OCI-LY3 (cell line): ENCODE results near the gene GEMIN5.

ENCODE experiments used
- EZH2phosphoT487 ChIP-seq: fragments of 200-600 bp; shearing (Covaris generic); IDR thresholded peaks from 2 replicates; pipeline ENCODE4 v1.6.1; 2018; ENCODE audit warnings: antibody characterized with exemption, mixed run types, low read depth
- TF ChIP-seq, protein P1 (sequence below): fragments of 200-600, 300-600 bp; sonication (generic); IDR thresholded peaks from 2 replicates; pipeline ENCODE4 v1.5.1; 2014; ENCODE audit warnings: antibody characterized with exemption, low read length, low read depth

DNA sequence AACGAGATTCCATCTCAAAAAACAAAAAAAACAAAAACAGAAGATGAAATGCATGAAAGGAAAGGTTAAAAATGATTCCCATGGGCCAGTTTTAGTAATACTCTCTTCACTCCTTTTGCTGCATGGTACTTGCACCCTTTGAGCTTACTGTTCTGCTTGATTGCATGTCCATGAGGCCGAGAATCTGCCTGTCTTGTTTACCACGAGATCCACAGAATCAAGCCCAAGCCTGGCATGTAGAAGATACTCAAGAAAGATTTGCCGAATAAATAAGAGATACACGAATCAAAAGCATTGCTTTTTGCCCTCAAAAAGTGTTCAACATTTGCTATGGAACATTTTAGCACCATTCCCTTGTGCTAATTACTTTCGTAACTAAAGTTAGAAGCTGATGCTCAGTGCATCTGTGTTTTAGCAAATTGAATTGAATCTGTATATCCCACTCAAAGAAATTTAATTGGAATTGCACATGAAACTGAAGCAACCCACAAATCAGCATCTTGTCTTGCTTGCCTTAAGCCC is 88.7 kb downstream of the GEMIN5 start:
- TF ChIP-seq, protein P1, sequence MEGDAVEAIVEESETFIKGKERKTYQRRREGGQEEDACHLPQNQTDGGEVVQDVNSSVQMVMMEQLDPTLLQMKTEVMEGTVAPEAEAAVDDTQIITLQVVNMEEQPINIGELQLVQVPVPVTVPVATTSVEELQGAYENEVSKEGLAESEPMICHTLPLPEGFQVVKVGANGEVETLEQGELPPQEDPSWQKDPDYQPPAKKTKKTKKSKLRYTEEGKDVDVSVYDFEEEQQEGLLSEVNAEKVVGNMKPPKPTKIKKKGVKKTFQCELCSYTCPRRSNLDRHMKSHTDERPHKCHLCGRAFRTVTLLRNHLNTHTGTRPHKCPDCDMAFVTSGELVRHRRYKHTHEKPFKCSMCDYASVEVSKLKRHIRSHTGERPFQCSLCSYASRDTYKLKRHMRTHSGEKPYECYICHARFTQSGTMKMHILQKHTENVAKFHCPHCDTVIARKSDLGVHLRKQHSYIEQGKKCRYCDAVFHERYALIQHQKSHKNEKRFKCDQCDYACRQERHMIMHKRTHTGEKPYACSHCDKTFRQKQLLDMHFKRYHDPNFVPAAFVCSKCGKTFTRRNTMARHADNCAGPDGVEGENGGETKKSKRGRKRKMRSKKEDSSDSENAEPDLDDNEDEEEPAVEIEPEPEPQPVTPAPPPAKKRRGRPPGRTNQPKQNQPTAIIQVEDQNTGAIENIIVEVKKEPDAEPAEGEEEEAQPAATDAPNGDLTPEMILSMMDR = no peak
- TF ChIP-seq EZH2phosphoT487 = no peak
